Naive thymus-derived CD4-positive, alpha-beta T cell (primary cell): ENCODE measurements around the gene TIMM17A. TPM values are rescaled to one million over a fixed set of nuclear protein-coding genes. Genes with fewer than 3 reads are reported as not detected.
A peak's percentile ranks its signal among the peaks of the same experiment; 100 is the strongest.

Experiments
- ATAC-seq: fragments of 150-1000 bp; cut with Tn5 transposase; 2 replicates; pipeline ENCODE4 v1.10.0; 2021; ENCODE audit warnings: mild to moderate bottlenecking, moderate library complexity
- CTCF ChIA-PET: fragments of 350-600 bp; sonication (Branson Sonifier 250); formaldehyde crosslinking; loops from one replicate; lab custom pipeline; 2021; ENCODE audit warnings: antibody characterized with exemption; lab: Charles Lee
- POLR2A ChIA-PET: fragments of 350-600 bp; sonication (Branson Sonifier 250); formaldehyde crosslinking; loops from one replicate; lab custom pipeline; 2021; ENCODE audit warnings: antibody characterized with exemption, inconsistent platforms; lab: Charles Lee
- DNase-seq, 9 donors: peaks; one replicate each; pipeline versions ENCODE4 v3.0.0 to v3.0.0-alpha.2; 2020 to 2022; ENCODE audit warnings: mixed read lengths in 1 of 9
- H3K27ac ChIP-seq: one replicate; pipeline ENCODE4 v1.7.0; 2013; ENCODE audit warnings: mild to moderate bottlenecking, low read depth, low read length, moderate library complexity
- H3K27me3 ChIP-seq, 2 donors: one replicate each; pipeline ENCODE4 v1.7.0; 2013; ENCODE audit warnings: low read length in 2 of 2, mild to moderate bottlenecking in 2 of 2, moderate library complexity in 2 of 2; ENCODE audit not compliant: control insufficient read depth in 2 of 2, insufficient read depth in 2 of 2
- H3K36me3 ChIP-seq, 3 experiments: 1 replicate in 2 of 3; 2 replicates in 1 of 3; pipeline ENCODE4 v1.7.0; 2013; ENCODE audit warnings: low read length in 3 of 3, mild to moderate bottlenecking in 3 of 3, moderate library complexity in 1 of 3; ENCODE audit not compliant: insufficient read depth in 3 of 3, control insufficient read depth in 2 of 3
- H3K4me1 ChIP-seq, 2 donors: one replicate each; pipeline ENCODE4 v1.7.0; 2013; ENCODE audit warnings: low read length in 2 of 2, mild to moderate bottlenecking in 2 of 2, moderate library complexity in 1 of 2; ENCODE audit not compliant: control insufficient read depth in 2 of 2, insufficient read depth in 2 of 2
- H3K4me3 ChIP-seq: 2 replicates; pipeline ENCODE4 v1.7.0; 2013; ENCODE audit warnings: mild to moderate bottlenecking, low read length
- H3K9me3 ChIP-seq, 3 experiments: 1 replicate in 2 of 3; 2 replicates in 1 of 3; pipeline ENCODE4 v1.7.0; 2013; ENCODE audit warnings: low read length in 3 of 3; ENCODE audit not compliant: control insufficient read depth in 2 of 3
- H3K27ac Mint-ChIP-seq, 9 donors: one replicate each; pipeline ENCODE4 v1.8.0; 2020 to 2022; ENCODE audit warnings: mixed read lengths in 9 of 9, mild to moderate bottlenecking in 8 of 9, moderate library complexity in 5 of 9, inconsistent platforms in 2 of 9
- H3K27me3 Mint-ChIP-seq, 5 donors: one replicate each; pipeline ENCODE4 v1.8.0; 2021 to 2022; ENCODE audit warnings: mixed read lengths in 5 of 5, mild to moderate bottlenecking in 1 of 5
- H3K36me3 Mint-ChIP-seq, 5 donors: one replicate each; pipeline ENCODE4 v1.8.0; 2020 to 2022; ENCODE audit warnings: mixed read lengths in 5 of 5, mild to moderate bottlenecking in 3 of 5, inconsistent platforms in 1 of 5
- H3K4me1 Mint-ChIP-seq, 7 donors: one replicate each; pipeline ENCODE4 v1.8.0; 2020 to 2022; ENCODE audit warnings: mixed read lengths in 7 of 7, mild to moderate bottlenecking in 3 of 7, inconsistent platforms in 1 of 7
- H3K4me3 Mint-ChIP-seq, 10 donors: one replicate each; pipeline ENCODE4 v1.8.0; 2020 to 2022; ENCODE audit warnings: mild to moderate bottlenecking in 10 of 10, mixed read lengths in 10 of 10, moderate library complexity in 6 of 10, inconsistent platforms in 2 of 10
- H3K9me3 Mint-ChIP-seq, 11 donors: one replicate each; pipeline ENCODE4 v1.8.0; 2020 to 2022; ENCODE audit warnings: mixed read lengths in 11 of 11, mild to moderate bottlenecking in 4 of 11, inconsistent platforms in 1 of 11, moderate library complexity in 1 of 11
- intact Hi-C, 2 donors: fragments of 100-400 bp; cut with micrococcal nuclease; formaldehyde crosslinking; loops; one replicate each; pipeline ENCODE4 v1.15.1; 2023
- polyA plus RNA-seq, 2 donors: library from polyadenylated mRNA; unstranded; fragments of 300-500 nt; fragmentation: Illumina TruSeq; gene quantifications; one replicate each; pipeline ENCODE4 v1.2.3, GENCODE V29; 2021
- total RNA-seq, 6 experiments: library from RNA in 5 of 6; stranded (reverse) in 5 of 6; gene quantifications; 1 replicate in 5 of 6; 2 replicates in 1 of 6; pipeline ENCODE4 v1.2.3 and lab custom pipeline; 2021 to 2026

Gene TIMM17A
- total and polyA plus RNA-seq, 7 experiments from 2014 or later, result 20.6 to 58.4 (median 29.8) TPM

GRCh38 chr1:201970334-201971159, 15.2 kb downstream of the TIMM17A start:
- intact Hi-C loops, result loop anchor here in 1 of 2 donors (5.0 kb wide), 1 partner anchor 93 kb away; no protein-coding TSS in a partner anchor
- ATAC-seq (no peak), DNase-seq (no peak)
- Mint-ChIP-seq H3K4me1 (peaks cover 0 to 2% (median 0%) of the 10 kb centered on the region in 7 donors), H3K36me3 (peaks cover 0 to 37% (median 12%) of the 10 kb centered on the region in 5 donors), H3K27ac (no peak overlapping the region), H3K9me3 (peaks cover 0 to 1% (median 0%) of the 10 kb centered on the region in 11 donors), H3K27me3 (peaks cover 0 to 15% (median 0%) of the 10 kb centered on the region in 5 donors), H3K4me3 (no peak overlapping the region)
- Histone ChIP-seq H3K27ac (no peak overlapping the region), H3K27me3 (no peaks in the 10 kb centered on the region), H3K4me3 (no peak overlapping the region), H3K36me3 (peaks cover 3 to 36% (median 5%) of the 10 kb centered on the region in 3 experiments), H3K9me3 (no peaks in the 10 kb centered on the region), H3K4me1 (no peaks in the 10 kb centered on the region)
- POLR2A ChIA-PET, result no interaction called here
- CTCF ChIA-PET, result interaction anchor here (3.4 kb wide), 1 partner anchor 79 kb away, joined by 11 read pairs; no protein-coding TSS in a partner anchor

GRCh38 chr1:201982082-201982622, 26.8 kb downstream of the TIMM17A start:
- H3K36me3 ChIP-seq, result no peaks in the 10 kb centered on the region
- Mint-ChIP-seq H3K4me3 (peak overlapping the region; percentile 83 to 100 (median 96)), H3K4me1 (peaks cover 18 to 34% (median 24%) of the 10 kb centered on the region in 7 donors), H3K27ac (peak overlapping the region; percentile 78 to 97 (median 93)), H3K36me3 (peaks cover 0 to 4% (median 0%) of the 10 kb centered on the region in 5 donors), H3K9me3 (no peaks in the 10 kb centered on the region), H3K27me3 (peaks cover 0 to 16% (median 0%) of the 10 kb centered on the region in 5 donors)
- ATAC-seq (peak; percentile 88), DNase-seq (peak in 4 of 9 donors; percentile 50 to 76 (median 52))
- intact Hi-C loops, result loop anchor here (1.0 to 2.0 kb wide), 2 partner anchors 27 to 153 kb away; partner anchors contain the start of genes TIMM17A (in 2 of the 2) and IPO9 (in 1 of the 2)
- peak overlapping the region; percentile 82 for H3K27ac ChIP-seq
- no peaks in the 10 kb centered on the region for H3K27me3 ChIP-seq
- POLR2A ChIA-PET, result interaction anchor here (0.7 to 1.9 kb wide), 5 partner anchors 16 to 488 kb away, joined by 3 to 7 read pairs (median 5); partner anchors contain the start of genes IPO9 and TIMM17A
- H3K4me1 ChIP-seq, result peaks cover 7 to 8% of the 10 kb centered on the region in 2 donors
- CTCF ChIA-PET, result interaction anchor here (1.0 to 1.4 kb wide), 2 partner anchors 8 to 17 kb away, joined by 4 read pairs; no protein-coding TSS in a partner anchor
- peak overlapping the region; percentile 61 for H3K4me3 ChIP-seq
- H3K9me3 ChIP-seq, result no peaks in the 10 kb centered on the region

GRCh38 chr1:201982623-201983379, 27.5 kb downstream of the TIMM17A start, which contains the start of gene RNPEP:
Gene RNPEP, plus strand, starts transcription at chr1:201982648. Its CDS starts 19 bp downstream, at chr1:201982667.
- peaks cover 0 to 16% (median 0%) of the 10 kb centered on the region in 5 donors for H3K27me3 Mint-ChIP-seq

GRCh38 chr1:201983380-201983805, 28.1 kb downstream of the TIMM17A start:
- Histone ChIP-seq H3K4me3 (peak overlapping the region; percentile 61), H3K27me3 (no peaks in the 10 kb centered on the region), H3K36me3 (no peaks in the 10 kb centered on the region), H3K4me1 (peaks cover 7 to 8% of the 10 kb centered on the region in 2 donors), H3K27ac (peak overlapping the region; percentile 82), H3K9me3 (no peaks in the 10 kb centered on the region)
- POLR2A ChIA-PET, result interaction anchor here (1.1 to 1.7 kb wide), 4 partner anchors 9 to 31 kb away, joined by 3 to 5 read pairs (median 4); partner anchors contain the start of gene TIMM17A
- H3K27me3 Mint-ChIP-seq, result peaks cover 0 to 13% (median 0%) of the 10 kb centered on the region in 5 donors
- CTCF ChIA-PET, result interaction anchor here (1.2 kb wide), 1 partner anchor 10 kb away, joined by 4 read pairs; no protein-coding TSS in a partner anchor
- peak in 2 of 9 donors; percentile 2 to 8 for DNase-seq
- H3K9me3 Mint-ChIP-seq, result no peaks in the 10 kb centered on the region
- intact Hi-C loops, result loop anchor here in 1 of 2 donors (2.0 kb wide), 1 partner anchor 155 kb away; the partner anchor contains the start of gene IPO9
- H3K36me3 Mint-ChIP-seq, result peaks cover 0 to 4% (median 0%) of the 10 kb centered on the region in 5 donors
- H3K4me3 Mint-ChIP-seq, result peak overlapping the region; percentile 89 to 100 (median 97)
- peak overlapping the region; percentile 81 to 98 (median 91) for H3K27ac Mint-ChIP-seq
- peaks cover 18 to 34% (median 24%) of the 10 kb centered on the region in 7 donors for H3K4me1 Mint-ChIP-seq
- ATAC-seq, result no peak

More at GRCh38 chr1:201982623-201983379, 27.5 kb downstream of the TIMM17A start, which contains the start of gene RNPEP:
- no peaks in the 10 kb centered on the region for H3K27me3 ChIP-seq
- ATAC-seq, result peak; percentile 84
- intact Hi-C loops, result loop anchor here (1.0 to 2.0 kb wide), 2 partner anchors 28 to 154 kb away; partner anchors contain the start of genes TIMM17A (in 2 of the 2) and IPO9 (in 1 of the 2)
- peak; percentile 42 to 61 (median 58) for DNase-seq
- Mint-ChIP-seq H3K4me1 (peaks cover 18 to 34% (median 24%) of the 10 kb centered on the region in 7 donors), H3K9me3 (no peaks in the 10 kb centered on the region), H3K4me3 (peak within 1 kb of the TSS; percentile 92 to 100 (median 97)), H3K27ac (peak within 1 kb of the TSS; percentile 81 to 98 (median 93)), H3K36me3 (peaks cover 0 to 4% (median 0%) of the 10 kb centered on the region in 5 donors)
- H3K9me3 ChIP-seq, result no peaks in the 10 kb centered on the region
- peak within 1 kb of the TSS; percentile 61 for H3K4me3 ChIP-seq
- ChIA-PET POLR2A (interaction anchor here (1.1 to 1.9 kb wide), 6 partner anchors 9 to 153 kb away, joined by 3 to 7 read pairs (median 5); partner anchors contain the start of genes IPO9 and TIMM17A), CTCF (interaction anchor here (1.0 to 1.2 kb wide), 2 partner anchors 9 kb away, joined by 4 read pairs; no protein-coding TSS in a partner anchor)
- H3K27ac ChIP-seq, result peak within 1 kb of the TSS; percentile 82
- peaks cover 7 to 8% of the 10 kb centered on the region in 2 donors for H3K4me1 ChIP-seq
- H3K36me3 ChIP-seq, result no peaks in the 10 kb centered on the region

- H3K27me3 Mint-ChIP-seq, result peaks cover 0 to 12% (median 0%) of the 10 kb centered on the region in 5 donors
- peaks cover 0 to 7% (median 4%) of the 10 kb centered on the region in 5 donors for H3K36me3 Mint-ChIP-seq
- H3K27ac Mint-ChIP-seq, result peak overlapping the region in 5 of 9 donors; percentile 23 to 95 (median 48)
- H3K4me3 ChIP-seq, result no peak overlapping the region
- H3K4me1 ChIP-seq, result peaks cover 7 to 8% of the 10 kb centered on the region in 2 donors
- H3K27me3 ChIP-seq, result no peaks in the 10 kb centered on the region
- CTCF ChIA-PET, result interaction anchor here (0.7 kb wide), 1 partner anchor 1005 kb away, joined by 3 read pairs; no protein-coding TSS in a partner anchor
- DNase-seq (no peak), ATAC-seq (no peak)
- H3K4me1 Mint-ChIP-seq, result peaks cover 18 to 34% (median 24%) of the 10 kb centered on the region in 7 donors
- H3K9me3 Mint-ChIP-seq, result no peaks in the 10 kb centered on the region
- H3K9me3 ChIP-seq, result no peaks in the 10 kb centered on the region
- POLR2A ChIA-PET, result no interaction called here
- H3K4me3 Mint-ChIP-seq, result peak overlapping the region in 6 of 10 donors; percentile 5 to 100 (median 64)
- no peak overlapping the region for H3K27ac ChIP-seq
- intact Hi-C loops, result no loop called here
- H3K36me3 ChIP-seq, result peaks cover 0 to 4% (median 0%) of the 10 kb centered on the region in 3 experiments
Observed at GRCh38 chr1:201984446-201984845, 29.1 kb downstream of the TIMM17A start.
